HG03469 (cell line): ENCODE data around the gene PDE6B.

Source experiments
- ATAC-seq: cut with Tn5 transposase; IDR thresholded peaks from one replicate; pipeline ENCODE4 v1.9.1; 2021; ENCODE audit warnings: mild to moderate bottlenecking, moderate library complexity, moderate number of reproducible peaks; ENCODE audit not compliant: unreplicated experiment

The PDE6B gene

GRCh38 chr4:717601-718320, 92.4 kb downstream of the PDE6B start:
- no peak for ATAC-seq

GRCh38 chr4:718460-718859, 93.1 kb downstream of the PDE6B start:
- ATAC-seq: no peak
